Nephron progenitor cell (in vitro differentiated cells): Measurements from ENCODE around the gene PSMD5.

Experiments used
- DNase-seq: peaks from one replicate; pipeline ENCODE4 v3.0.0; 2021
- H3K27ac Mint-ChIP-seq: 2 replicates; pipeline ENCODE4 v1.8.0; 2021; ENCODE audit warnings: mild to moderate bottlenecking, moderate library complexity, mixed read lengths
- H3K27me3 Mint-ChIP-seq: 2 replicates; pipeline ENCODE4 v1.8.0; 2021; ENCODE audit warnings: mild to moderate bottlenecking, low read depth, mixed read lengths; ENCODE audit not compliant: poor library complexity
- H3K36me3 Mint-ChIP-seq: 2 replicates; pipeline ENCODE4 v1.8.0; 2021; ENCODE audit warnings: low read depth, mixed read lengths
- H3K4me1 Mint-ChIP-seq: 2 replicates; pipeline ENCODE4 v1.8.0; 2021; ENCODE audit warnings: mixed read lengths
- H3K4me3 Mint-ChIP-seq: 2 replicates; pipeline ENCODE4 v1.8.0; 2021; ENCODE audit warnings: mild to moderate bottlenecking, moderate library complexity, mixed read lengths
- H3K9me3 Mint-ChIP-seq: 2 replicates; pipeline ENCODE4 v1.8.0; 2021; ENCODE audit warnings: mild to moderate bottlenecking, moderate library complexity, mixed read lengths
- CTCF ChIP-seq: fragments of 200-600 bp; sonication (generic); IDR thresholded peaks from 2 replicates; pipeline ENCODE4 v1.5.0; 2021; ENCODE audit warnings: antibody characterized with exemption

Gene PSMD5

DNA sequence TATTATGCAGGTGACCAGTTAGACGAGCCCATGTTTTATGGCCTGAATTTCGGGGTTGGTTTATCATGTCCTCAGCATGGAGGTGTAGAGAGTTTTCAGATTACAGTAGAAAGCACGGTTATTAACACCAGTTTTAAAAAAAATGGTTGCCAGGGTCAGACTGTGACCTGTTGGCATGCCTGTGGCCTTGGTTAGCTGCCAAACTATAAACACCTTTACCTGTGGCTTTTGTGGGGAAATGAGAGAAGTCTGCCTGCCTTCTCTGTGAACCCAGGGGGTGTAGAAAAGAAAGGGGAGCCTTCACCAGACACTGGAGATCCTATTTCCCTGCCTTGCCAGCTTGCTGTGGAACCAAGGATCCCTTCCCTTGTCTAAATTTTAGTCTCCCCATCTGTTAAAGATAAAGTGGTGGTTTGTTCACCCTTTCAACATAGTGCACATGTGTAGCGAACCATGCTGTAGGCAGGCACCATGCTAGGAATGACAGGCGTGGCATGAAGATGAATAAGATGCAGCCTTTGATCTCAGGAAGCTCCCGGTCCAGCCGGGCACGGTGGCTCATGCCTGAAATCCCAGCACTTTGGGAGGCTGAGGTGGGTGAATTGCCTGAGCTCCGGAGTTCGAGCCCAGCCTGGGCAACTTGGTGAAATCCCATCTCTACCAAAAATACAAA, 40.3 kb upstream of the PSMD5 start:
- Mint-ChIP-seq H3K27ac (no peak overlapping the region), H3K4me1 (peaks cover 43% of the 10 kb centered on the region), H3K4me3 (no peak overlapping the region), H3K9me3 (no peaks in the 10 kb centered on the region), H3K27me3 (peaks cover 38% of the 10 kb centered on the region), H3K36me3 (no peaks in the 10 kb centered on the region)
- DNase-seq, result no peak
- no peak for TF ChIP-seq CTCF

- Mint-ChIP-seq H3K4me1 (peaks cover 48% of the 10 kb centered on the region), H3K27me3 (peaks cover 42% of the 10 kb centered on the region), H3K4me3 (no peak overlapping the region)
Observed at GRCh38 chr9:120879446-120879845, 36.7 kb upstream of the PSMD5 start.

GRCh38 chr9:120878188-120879130, 35.7 kb upstream of the PSMD5 start:
- TF ChIP-seq CTCF, result no peak
- Mint-ChIP-seq H3K4me1 (peaks cover 38% of the 10 kb centered on the region), H3K4me3 (peak overlapping the region; percentile 87), H3K27me3 (peaks cover 39% of the 10 kb centered on the region), H3K27ac (no peak overlapping the region), H3K9me3 (no peaks in the 10 kb centered on the region), H3K36me3 (peaks cover 6% of the 10 kb centered on the region)
- no peak for DNase-seq

More at GRCh38 chr9:120879446-120879845, 36.7 kb upstream of the PSMD5 start:
- Mint-ChIP-seq H3K36me3 (no peaks in the 10 kb centered on the region), H3K27ac (no peak overlapping the region), H3K9me3 (no peaks in the 10 kb centered on the region)
- TF ChIP-seq CTCF, result no peak
- no peak for DNase-seq

DNA sequence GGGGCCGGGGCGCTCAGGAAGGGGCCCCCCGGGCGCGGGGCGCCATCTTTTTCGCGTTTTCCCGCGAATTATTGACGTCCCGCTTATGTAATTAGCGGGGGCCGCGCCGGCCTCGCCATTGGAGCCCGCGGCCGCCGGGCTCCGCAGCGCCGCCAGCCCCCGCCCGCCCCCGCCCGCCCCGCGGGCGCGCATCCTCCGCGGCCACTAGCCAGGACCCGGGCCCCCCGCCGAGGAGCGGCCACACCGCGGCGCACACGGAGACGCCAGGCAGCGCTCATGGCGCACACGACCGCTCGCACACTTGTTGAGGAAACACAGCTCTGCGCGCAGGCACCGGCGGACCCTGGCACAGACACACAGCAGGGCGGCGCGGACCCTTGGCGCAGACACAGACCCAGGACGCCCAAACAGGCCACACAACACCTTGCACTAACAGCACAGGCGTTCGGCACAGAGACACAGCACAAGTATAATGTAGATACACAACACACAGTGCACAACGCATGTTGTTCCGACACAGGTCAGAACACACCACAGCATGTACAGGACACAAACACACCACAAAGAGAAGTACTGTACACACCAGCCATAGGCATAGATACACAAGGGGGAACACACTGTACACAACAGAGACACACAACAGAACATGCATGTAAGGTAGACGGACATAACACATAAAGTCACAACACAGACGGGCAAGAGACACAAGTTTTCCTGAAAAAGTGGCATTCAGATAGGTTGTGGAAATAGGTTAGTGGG, 34.7 kb upstream of the PSMD5 start:
- Mint-ChIP-seq H3K27me3 (peaks cover 39% of the 10 kb centered on the region), H3K4me3 (peak overlapping the region; percentile 87), H3K36me3 (peaks cover 15% of the 10 kb centered on the region), H3K27ac (no peak overlapping the region), H3K9me3 (no peaks in the 10 kb centered on the region), H3K4me1 (peaks cover 30% of the 10 kb centered on the region)
- DNase-seq, result peak; percentile 82
- no peak for TF ChIP-seq CTCF

DNA sequence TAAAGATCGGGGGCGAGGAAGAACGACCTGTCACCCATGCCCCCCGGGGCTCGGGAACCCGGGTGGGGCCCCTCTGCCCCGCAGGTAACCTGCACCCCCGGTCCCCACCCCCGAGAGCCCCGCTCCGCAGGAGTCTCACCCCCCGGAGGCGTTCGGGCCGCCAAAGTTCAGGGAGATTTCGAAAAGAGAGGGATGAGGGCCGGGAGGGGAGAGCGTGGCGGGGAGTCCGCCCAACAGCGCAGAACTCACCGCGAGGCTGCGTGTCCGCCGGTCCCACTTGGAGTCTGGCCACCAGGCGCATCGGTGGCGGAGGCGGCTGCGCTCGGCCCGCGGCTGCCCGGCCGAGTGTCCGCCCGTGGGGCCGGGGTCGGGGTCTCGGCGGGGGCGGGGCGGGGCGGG, 34.1 kb upstream of the PSMD5 start, which contains the start of gene PHF19:
Gene PHF19 (minus strand): TSS at position 347 of the 399 bp plus-strand sequence. CDS start 2,447 bp downstream, outside the sequence.
- peak within 1 kb of the TSS; percentile 87 for H3K4me3 Mint-ChIP-seq
- no peak for TF ChIP-seq CTCF

More for the DNA sequence above, 34.1 kb upstream of the PSMD5 start, which contains the start of gene PHF19:
- Mint-ChIP-seq H3K36me3 (peaks cover 20% of the 10 kb centered on the region), H3K4me1 (peaks cover 30% of the 10 kb centered on the region), H3K9me3 (no peaks in the 10 kb centered on the region), H3K27me3 (peaks cover 39% of the 10 kb centered on the region), H3K27ac (no peak within 1 kb of the TSS)
- DNase-seq, result no peak
